Measurements from ENCODE around the gene KIF16B.

- TF ChIP-seq, protein P1, sequence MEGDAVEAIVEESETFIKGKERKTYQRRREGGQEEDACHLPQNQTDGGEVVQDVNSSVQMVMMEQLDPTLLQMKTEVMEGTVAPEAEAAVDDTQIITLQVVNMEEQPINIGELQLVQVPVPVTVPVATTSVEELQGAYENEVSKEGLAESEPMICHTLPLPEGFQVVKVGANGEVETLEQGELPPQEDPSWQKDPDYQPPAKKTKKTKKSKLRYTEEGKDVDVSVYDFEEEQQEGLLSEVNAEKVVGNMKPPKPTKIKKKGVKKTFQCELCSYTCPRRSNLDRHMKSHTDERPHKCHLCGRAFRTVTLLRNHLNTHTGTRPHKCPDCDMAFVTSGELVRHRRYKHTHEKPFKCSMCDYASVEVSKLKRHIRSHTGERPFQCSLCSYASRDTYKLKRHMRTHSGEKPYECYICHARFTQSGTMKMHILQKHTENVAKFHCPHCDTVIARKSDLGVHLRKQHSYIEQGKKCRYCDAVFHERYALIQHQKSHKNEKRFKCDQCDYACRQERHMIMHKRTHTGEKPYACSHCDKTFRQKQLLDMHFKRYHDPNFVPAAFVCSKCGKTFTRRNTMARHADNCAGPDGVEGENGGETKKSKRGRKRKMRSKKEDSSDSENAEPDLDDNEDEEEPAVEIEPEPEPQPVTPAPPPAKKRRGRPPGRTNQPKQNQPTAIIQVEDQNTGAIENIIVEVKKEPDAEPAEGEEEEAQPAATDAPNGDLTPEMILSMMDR (conservative IDR thresholded peaks at IDR 0.05; ENCODE audit: low read depth, low read length), result no peak
- TF ChIP-seq EZH2 (IDR thresholded peaks at IDR 0.05; ENCODE audit: low read length, unreplicated experiment), result no peak
Observed at GRCh38 chr20:16601047-16601446, 27.8 kb upstream of the KIF16B start.

Measured in PC-3 (cell line).